B cell (primary cell): Measurements from ENCODE around the gene HSF4. TPM values are rescaled to one million over a fixed set of nuclear protein-coding genes. Genes with fewer than 3 reads are reported as not detected.

Experiments used
- ATAC-seq: fragments of 200-7000 bp; cut with Tn5 transposase; one replicate; pipeline ENCODE4 v1.10.0; 2021; ENCODE audit warnings: low read depth, mild to moderate bottlenecking, moderate number of reproducible peaks, moderate library complexity
- CTCF ChIA-PET: fragments of 350-600 bp; sonication (Branson Sonifier 250); formaldehyde crosslinking; loops from one replicate; lab custom pipeline; 2021; ENCODE audit warnings: antibody characterized with exemption, inconsistent platforms; lab: Charles Lee
- POLR2A ChIA-PET: fragments of 350-600 bp; sonication (Branson Sonifier 250); formaldehyde crosslinking; loops from one replicate; lab custom pipeline; 2021; ENCODE audit warnings: antibody characterized with exemption; lab: Charles Lee
- DNase-seq: peaks from one replicate; pipeline ENCODE4 v3.0.0; 2013
- H2AFZ ChIP-seq: 2 replicates; pipeline ENCODE4 v1.6.1; 2012; ENCODE audit warnings: mild to moderate bottlenecking, low read depth, low read length; ENCODE audit not compliant: insufficient read depth, poor library complexity, severe bottlenecking
- H3K27ac ChIP-seq, 2 donors: 1 replicate in 1 of 2; 2 replicates in 1 of 2; pipeline ENCODE4 v1.5.1; 2012 to 2013; ENCODE audit warnings: low read length in 2 of 2, mild to moderate bottlenecking in 2 of 2, moderate library complexity in 1 of 2
- H3K27me3 ChIP-seq, 4 experiments: fragments of 200-600 bp in 1 of 4; sonication (generic) in 1 of 4; replicated peaks in 1 of 4; 1 replicate in 2 of 4; 2 replicates in 2 of 4; pipeline versions ENCODE4 v1.6.1 to v1.7.0; 2013 to 2016; ENCODE audit warnings: low read length in 3 of 4, mild to moderate bottlenecking in 2 of 4, mixed read lengths in 1 of 4, moderate library complexity in 1 of 4; ENCODE audit not compliant: insufficient read depth in 4 of 4, control insufficient read depth in 3 of 4; ENCODE audit errors: control extremely low read depth in 1 of 4
- H3K36me3 ChIP-seq, 2 experiments: replicated peaks in 1 of 2; 1 replicate in 1 of 2; 2 replicates in 1 of 2; pipeline versions ENCODE4 v1.6.1 to v1.7.1; 2013; ENCODE audit warnings: low read length in 1 of 2; ENCODE audit not compliant: insufficient read depth in 2 of 2, control insufficient read depth in 1 of 2; ENCODE audit errors: control extremely low read depth in 1 of 2, extremely low read depth in 1 of 2
- H3K4me1 ChIP-seq, 2 donors: fragments of 200-600 bp in 1 of 2; sonication (generic) in 1 of 2; 1 replicate in 1 of 2; 2 replicates in 1 of 2; pipeline versions ENCODE4 v1.5.1 to v1.6.1; 2013 to 2017; ENCODE audit warnings: low read length in 2 of 2; ENCODE audit not compliant: control insufficient read depth in 2 of 2, insufficient read depth in 2 of 2
- H3K4me2 ChIP-seq: replicated peaks from 2 replicates; pipeline ENCODE3; 2012; ENCODE audit warnings: mild to moderate bottlenecking, low read depth, low read length; ENCODE audit not compliant: poor library complexity, severe bottlenecking
- H3K4me3 ChIP-seq, 5 experiments: fragments of 200-600 bp in 1 of 5; sonication (generic) in 1 of 5; 1 replicate in 3 of 5; 2 replicates in 2 of 5; pipeline versions ENCODE4 v1.5.1 to v1.7.0; 2011 to 2016; ENCODE audit warnings: low read length in 4 of 5, mild to moderate bottlenecking in 4 of 5, low read depth in 2 of 5, control low read depth in 1 of 5, moderate library complexity in 1 of 5; ENCODE audit not compliant: insufficient read depth in 1 of 5; ENCODE audit errors: control extremely low read depth in 1 of 5, extremely low read depth in 1 of 5
- H3K79me2 ChIP-seq: fragments of 200-600 bp; sonication (generic); one replicate; pipeline ENCODE4 v1.6.0; 2016; ENCODE audit warnings: low read length; ENCODE audit not compliant: control insufficient read depth, insufficient read depth
- H3K9ac ChIP-seq: fragments of 200-600 bp; sonication (generic); 2 replicates; pipeline ENCODE4 v1.6.1; 2017; ENCODE audit warnings: mild to moderate bottlenecking, low read length, moderate library complexity
- H3K9me3 ChIP-seq, 3 donors: one replicate each; pipeline versions ENCODE4 v1.6.1 to v1.7.1; 2013; ENCODE audit warnings: low read length in 2 of 3; ENCODE audit not compliant: control insufficient read depth in 2 of 3, insufficient read depth in 1 of 3; ENCODE audit errors: control extremely low read depth in 1 of 3
- H4K20me1 ChIP-seq: 2 replicates; pipeline ENCODE4 v1.6.0; 2012; ENCODE audit warnings: mild to moderate bottlenecking, low read length; ENCODE audit not compliant: insufficient read depth, control insufficient read depth, poor library complexity, severe bottlenecking
- H3K27ac Mint-ChIP-seq: one replicate; pipeline ENCODE4 v1.8.0; 2021; ENCODE audit warnings: mixed read lengths
- H3K27me3 Mint-ChIP-seq: one replicate; pipeline ENCODE4 v1.8.0; 2021; ENCODE audit warnings: mixed read lengths
- H3K4me1 Mint-ChIP-seq: one replicate; pipeline ENCODE4 v1.8.0; 2021; ENCODE audit warnings: mixed read lengths
- H3K4me3 Mint-ChIP-seq: one replicate; pipeline ENCODE4 v1.8.0; 2021; ENCODE audit warnings: mixed read lengths
- H3K9me3 Mint-ChIP-seq: one replicate; pipeline ENCODE4 v1.8.0; 2022; ENCODE audit warnings: mixed read lengths; ENCODE audit not compliant: insufficient read depth
- CTCF ChIP-seq: fragments of 200-600 bp; IDR thresholded peaks from one replicate; pipeline ENCODE4 v1.8.0; 2022; ENCODE audit warnings: antibody characterized with exemption, mild to moderate bottlenecking
- EZH2 ChIP-seq: IDR thresholded peaks from 2 replicates; pipeline ENCODE4 v1.6.1; 2012; ENCODE audit warnings: borderline replicate concordance, low read depth, mild to moderate bottlenecking, moderate library complexity, low read length; ENCODE audit not compliant: insufficient read depth, poor library complexity, severe bottlenecking
- WGBS: methylation state at CpG from one replicate; pipeline ENCODE4 v1.1.5; 2013; ENCODE audit warnings: missing lambda C conversion rate; ENCODE audit not compliant: insufficient coverage; 5-methylcytosine and 5-hydroxymethylcytosine counted together
- intact Hi-C: fragments of 100-400 bp; cut with micrococcal nuclease; formaldehyde crosslinking; loops from one replicate; pipeline ENCODE4 v1.10.0; 2022
- polyA plus RNA-seq: library from polyadenylated mRNA; depleted of rRNA; stranded (reverse); fragments of >200 nt; gene quantifications from 2 replicates; pipeline ENCODE4 v1.2.3, GENCODE V29; 2012
- total RNA-seq, 2 donors: library from RNA; stranded (reverse); fragments of 120-200 nt in 1 of 2; gene quantifications; 1 replicate in 1 of 2; 2 replicates in 1 of 2; pipeline versions ENCODE4 v1.2.3 to v1.2.4, GENCODE V29; 2013 to 2022

The HSF4 gene
- total and polyA plus RNA-seq, 2 donors (not counting 1 experiment from before 2014, with no cell fraction given): 11.9 to 12.2 TPM

- Histone ChIP-seq H3K36me3 (peaks cover 0 to 31% of the 10 kb centered on the region in 2 experiments), H4K20me1 (peaks cover 5% of the 10 kb centered on the region), H3K79me2 (no peaks in the 10 kb centered on the region), H3K9ac (no peak overlapping the region), H2AFZ (no peak overlapping the region), H3K27me3 (no peaks in the 10 kb centered on the region), H3K27ac (no peak overlapping the region), H3K4me3 (no peak overlapping the region), H3K4me2 (no peak overlapping the region), H3K9me3 (no peaks in the 10 kb centered on the region), H3K4me1 (no peaks in the 10 kb centered on the region)
- POLR2A ChIA-PET: no interaction called here
- DNase-seq (no peak), ATAC-seq (no peak)
- Mint-ChIP-seq H3K27me3 (no peaks in the 10 kb centered on the region), H3K9me3 (no peaks in the 10 kb centered on the region), H3K27ac (no peak overlapping the region), H3K4me1 (peaks cover 5% of the 10 kb centered on the region), H3K4me3 (no peak overlapping the region)
- CTCF ChIA-PET: no interaction called here
- TF ChIP-seq EZH2 (no peak), CTCF (no peak)
- 95% methylated on average over 23 of the region's 23 CpGs for WGBS
- intact Hi-C loops: no loop called here
Observed at GRCh38 chr16:67202956-67203493, 38.5 kb downstream of the HSF4 start.

- intact Hi-C loops: no loop called here
- WGBS: 74% methylated on average over 4 of the region's 4 CpGs
Observed at GRCh38 chr16:67204076-67204475, 39.5 kb downstream of the HSF4 start.

More at GRCh38 chr16:67204076-67204475, 39.5 kb downstream of the HSF4 start:
- ChIA-PET CTCF (no interaction called here), POLR2A (no interaction called here)
- H3K4me2 ChIP-seq: no peak overlapping the region
- TF ChIP-seq EZH2 (no peak), CTCF (no peak)
- no peaks in the 10 kb centered on the region for H3K4me1 ChIP-seq
- no peaks in the 10 kb centered on the region for H3K79me2 ChIP-seq
- Mint-ChIP-seq H3K4me1 (no peaks in the 10 kb centered on the region), H3K4me3 (no peak overlapping the region), H3K27ac (no peak overlapping the region), H3K27me3 (no peaks in the 10 kb centered on the region), H3K9me3 (no peaks in the 10 kb centered on the region)
- H3K27ac ChIP-seq: no peak overlapping the region
- no peaks in the 10 kb centered on the region for H3K9me3 ChIP-seq
- no peak for DNase-seq
- H4K20me1 ChIP-seq: no peaks in the 10 kb centered on the region
- no peaks in the 10 kb centered on the region for H3K27me3 ChIP-seq
- no peak overlapping the region for H3K4me3 ChIP-seq
- no peak overlapping the region for H3K9ac ChIP-seq
- peaks cover 0 to 25% of the 10 kb centered on the region in 2 experiments for H3K36me3 ChIP-seq
- no peak overlapping the region for H2AFZ ChIP-seq
- no peak for ATAC-seq
